C4-2B (cell line): ENCODE measurements around the gene LRRC27.

Experiments
- H3K27ac ChIP-seq: fragments of 450-650 bp; 2 replicates; pipeline ENCODE4 v1.5.1; 2017
- ZFX ChIP-seq: fragments of 450-650 bp; IDR thresholded peaks from 2 replicates; pipeline ENCODE4 v1.6.1; 2017
- TF ChIP-seq, protein P1 (sequence below): fragments of 450-650 bp; conservative IDR thresholded peaks from 2 replicates; pipeline ENCODE4 v1.5.1; 2017; ENCODE audit warnings: mild to moderate bottlenecking

LRRC27 gene

DNA sequence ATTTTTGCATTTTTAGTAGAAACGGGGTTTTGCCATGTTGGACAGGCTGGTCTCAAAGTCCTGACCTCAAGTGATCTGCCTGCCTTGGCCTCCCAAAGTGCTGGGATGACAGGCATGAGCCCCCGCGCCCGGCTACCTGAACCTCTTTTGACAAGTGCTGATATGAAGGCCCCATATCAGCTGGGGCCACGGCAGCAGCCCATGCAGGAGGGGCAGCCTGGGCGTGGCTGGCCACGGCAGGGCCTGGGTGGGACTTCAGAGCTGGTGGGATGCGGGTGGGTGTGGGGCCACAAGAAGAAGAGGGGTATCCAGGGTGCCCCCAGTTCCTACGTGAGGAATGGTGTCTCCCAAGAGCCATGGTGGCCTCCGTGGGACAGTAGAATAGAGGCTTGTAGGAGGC is 6.9 kb downstream of the LRRC27 start:
- TF ChIP-seq, protein P1, sequence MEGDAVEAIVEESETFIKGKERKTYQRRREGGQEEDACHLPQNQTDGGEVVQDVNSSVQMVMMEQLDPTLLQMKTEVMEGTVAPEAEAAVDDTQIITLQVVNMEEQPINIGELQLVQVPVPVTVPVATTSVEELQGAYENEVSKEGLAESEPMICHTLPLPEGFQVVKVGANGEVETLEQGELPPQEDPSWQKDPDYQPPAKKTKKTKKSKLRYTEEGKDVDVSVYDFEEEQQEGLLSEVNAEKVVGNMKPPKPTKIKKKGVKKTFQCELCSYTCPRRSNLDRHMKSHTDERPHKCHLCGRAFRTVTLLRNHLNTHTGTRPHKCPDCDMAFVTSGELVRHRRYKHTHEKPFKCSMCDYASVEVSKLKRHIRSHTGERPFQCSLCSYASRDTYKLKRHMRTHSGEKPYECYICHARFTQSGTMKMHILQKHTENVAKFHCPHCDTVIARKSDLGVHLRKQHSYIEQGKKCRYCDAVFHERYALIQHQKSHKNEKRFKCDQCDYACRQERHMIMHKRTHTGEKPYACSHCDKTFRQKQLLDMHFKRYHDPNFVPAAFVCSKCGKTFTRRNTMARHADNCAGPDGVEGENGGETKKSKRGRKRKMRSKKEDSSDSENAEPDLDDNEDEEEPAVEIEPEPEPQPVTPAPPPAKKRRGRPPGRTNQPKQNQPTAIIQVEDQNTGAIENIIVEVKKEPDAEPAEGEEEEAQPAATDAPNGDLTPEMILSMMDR: no peak
- no peak for TF ChIP-seq ZFX
- no peak overlapping the region for H3K27ac ChIP-seq

DNA sequence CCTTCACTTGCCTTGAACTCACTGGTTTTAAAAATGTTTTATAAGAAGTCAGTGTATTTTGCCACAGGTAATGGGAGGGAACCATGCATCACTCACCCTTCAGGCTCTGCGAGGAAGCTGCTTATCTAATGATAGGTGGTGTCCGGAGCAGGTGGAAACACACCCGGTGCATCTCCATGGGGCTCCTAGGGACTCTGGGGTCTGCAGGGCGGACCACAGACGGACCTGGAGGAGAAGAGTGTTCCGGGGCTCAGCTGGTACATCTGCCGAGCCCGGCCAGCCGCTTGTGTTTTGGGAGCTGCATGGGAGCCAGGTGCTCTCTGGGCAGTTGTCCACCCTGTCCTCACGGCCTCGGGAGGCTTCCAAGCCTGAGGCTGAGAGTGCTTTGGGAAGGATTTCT is 7.3 kb downstream of the LRRC27 start:
- no peak for TF ChIP-seq ZFX
- TF ChIP-seq, protein P1: no peak
- H3K27ac ChIP-seq: no peak overlapping the region

DNA sequence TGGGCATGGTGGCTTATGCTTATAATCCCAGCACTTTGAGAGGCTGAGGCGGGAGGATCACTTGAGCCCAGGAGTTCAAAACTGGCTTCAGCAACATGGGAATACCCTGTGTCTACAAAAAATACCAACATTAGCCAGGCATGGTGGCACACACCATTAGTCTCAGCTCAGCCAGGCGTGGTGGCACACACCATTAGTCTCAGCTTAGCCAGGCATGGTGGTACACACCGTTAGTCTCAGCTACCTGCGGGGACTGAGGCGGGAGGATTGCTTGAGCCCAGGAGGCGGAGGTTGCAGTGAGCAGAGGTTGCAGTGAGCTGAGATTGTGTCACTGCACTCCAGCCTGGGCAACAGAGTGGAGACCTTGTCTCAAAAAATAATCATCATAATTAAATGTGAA is 9.0 kb downstream of the LRRC27 start:
- TF ChIP-seq, protein P1: no peak
- TF ChIP-seq ZFX: no peak

DNA sequence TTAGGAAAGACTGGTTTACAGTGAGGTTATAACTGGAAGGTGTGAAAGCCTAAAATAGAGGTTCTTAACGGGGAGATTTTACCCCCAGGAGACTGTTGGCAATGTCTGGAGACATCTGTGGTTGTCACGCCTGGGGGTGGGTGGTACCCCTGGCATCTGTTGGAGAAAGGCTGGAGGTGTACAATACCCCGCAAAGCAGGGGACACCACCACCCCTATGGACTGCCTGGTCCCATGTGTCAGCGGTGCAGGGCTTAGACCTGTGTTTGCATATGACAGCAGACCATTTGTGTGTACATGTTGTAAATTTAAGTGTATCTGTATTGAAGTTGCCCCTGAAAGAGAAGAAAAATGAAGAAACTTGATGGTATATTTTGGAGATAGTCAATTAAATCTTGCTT is 9.8 kb downstream of the LRRC27 start:
- TF ChIP-seq, protein P1: no peak
- TF ChIP-seq ZFX: no peak
- H3K27ac ChIP-seq: no peak overlapping the region

More for the DNA sequence above, 9.0 kb downstream of the LRRC27 start:
- no peak overlapping the region for H3K27ac ChIP-seq

DNA sequence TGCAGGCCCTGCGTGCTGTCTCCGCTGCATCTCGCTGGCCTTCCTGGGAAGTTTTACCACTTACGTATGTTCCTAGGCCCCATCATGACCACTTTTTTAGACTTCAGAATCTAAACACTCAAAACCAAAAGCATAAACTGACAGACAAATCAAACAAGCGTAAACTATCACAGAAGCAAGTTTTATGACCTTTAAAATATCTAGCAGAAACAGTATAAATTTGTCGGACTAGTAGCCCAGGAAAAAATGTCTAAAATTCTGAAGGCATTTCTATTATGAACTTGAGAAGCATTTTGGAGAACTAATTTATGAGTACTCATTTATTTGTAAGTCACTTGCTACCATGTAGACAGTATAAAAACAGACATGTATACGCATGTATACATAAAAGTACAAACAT is 10.6 kb downstream of the LRRC27 start:
- TF ChIP-seq, protein P1: no peak
- TF ChIP-seq ZFX: no peak
- H3K27ac ChIP-seq: no peak overlapping the region

DNA sequence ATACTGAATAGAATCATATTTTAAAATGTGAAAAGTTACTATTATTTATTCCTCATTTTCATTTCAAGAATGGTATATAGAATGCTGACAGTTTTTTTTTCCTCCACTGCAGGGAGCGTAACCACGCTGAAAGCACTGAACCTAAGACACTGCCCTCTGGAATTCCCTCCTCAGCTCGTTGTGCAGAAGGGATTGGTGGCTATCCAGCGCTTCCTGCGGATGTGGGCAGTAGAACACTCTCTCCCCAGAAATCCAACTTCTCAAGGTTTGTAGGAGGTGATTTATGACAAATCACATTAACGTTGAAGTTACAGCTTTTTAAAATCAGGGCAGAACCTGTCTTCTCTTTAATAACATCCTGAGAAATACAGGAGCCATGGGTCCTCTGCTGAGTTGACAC is 12.4 kb downstream of the LRRC27 start:
- H3K27ac ChIP-seq: no peak overlapping the region
- no peak for TF ChIP-seq ZFX
- TF ChIP-seq, protein P1: no peak

DNA sequence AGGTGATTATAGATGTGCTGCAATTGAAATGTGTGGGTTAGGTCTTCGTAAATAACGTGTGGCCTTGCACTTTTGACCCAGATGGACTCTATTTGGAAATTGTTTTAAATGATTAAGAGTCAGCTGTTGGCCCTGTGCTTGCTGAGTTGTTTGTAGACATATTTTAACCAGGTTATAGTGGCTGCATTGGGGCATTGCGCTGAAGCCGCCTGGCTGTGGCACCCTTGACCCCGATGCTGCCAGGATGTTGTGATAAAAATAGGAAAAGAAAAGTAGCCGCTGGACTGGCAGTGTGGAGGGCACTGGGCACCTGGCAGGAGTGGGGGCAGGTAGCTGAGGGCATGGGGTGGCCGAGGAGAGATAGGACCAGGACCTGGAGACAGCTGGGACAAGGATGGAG is 13.4 kb downstream of the LRRC27 start:
- H3K27ac ChIP-seq: no peak overlapping the region

DNA sequence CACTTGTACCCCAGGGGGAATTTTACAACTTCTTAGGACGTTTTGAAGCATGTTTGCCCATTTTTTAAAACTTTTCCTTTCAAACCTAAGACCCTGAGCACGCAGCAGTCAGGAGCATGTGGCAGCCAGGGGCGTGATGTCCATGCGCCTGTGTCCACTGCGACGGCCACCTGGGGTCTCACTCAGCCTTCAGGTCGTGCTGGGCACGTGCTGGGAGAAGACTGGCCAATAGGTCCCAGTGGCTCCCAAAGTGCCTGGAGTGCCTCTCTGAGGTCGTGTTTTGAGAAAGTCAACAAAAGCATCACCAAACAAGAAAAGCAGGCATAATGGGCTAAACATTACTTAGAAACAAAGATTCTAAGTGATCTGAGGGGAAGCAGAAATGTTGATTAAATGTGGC is 14.8 kb downstream of the LRRC27 start:
- TF ChIP-seq ZFX: no peak
- TF ChIP-seq, protein P1: no peak
- H3K27ac ChIP-seq: no peak overlapping the region

More for the DNA sequence above, 13.4 kb downstream of the LRRC27 start:
- TF ChIP-seq ZFX: no peak
